Neuronal stem cell (in vitro differentiated cells): Measurements from ENCODE around the gene SIL1.

Experiments
- DNase-seq: peaks from one replicate; pipeline ENCODE4 v3.0.0-alpha.2; 2013; ENCODE audit warnings: low spot score
- H2AFZ ChIP-seq: one replicate; pipeline ENCODE4 v1.6.1; 2013; ENCODE audit warnings: mild to moderate bottlenecking, low read length, inconsistent platforms
- H2AK5ac ChIP-seq: 2 replicates; pipeline ENCODE4 v1.6.1; 2013; ENCODE audit warnings: low read depth, mild to moderate bottlenecking, inconsistent platforms, low read length, moderate library complexity, mixed read lengths
- H2BK120ac ChIP-seq: 2 replicates; pipeline ENCODE4 v1.6.1; 2013; ENCODE audit warnings: low read depth, mild to moderate bottlenecking, inconsistent platforms, low read length, moderate library complexity, mixed read lengths
- H2BK12ac ChIP-seq: one replicate; pipeline ENCODE4 v1.6.1; 2013; ENCODE audit warnings: low read length, inconsistent platforms
- H2BK15ac ChIP-seq: 2 replicates; pipeline ENCODE4 v1.6.1; 2013; ENCODE audit warnings: mild to moderate bottlenecking, low read length, inconsistent platforms, mixed read lengths
- H2BK5ac ChIP-seq: one replicate; pipeline ENCODE4 v1.6.1; 2013; ENCODE audit warnings: inconsistent platforms, mild to moderate bottlenecking, low read length, moderate library complexity
- H3K14ac ChIP-seq: one replicate; pipeline ENCODE4 v1.6.1; 2013; ENCODE audit warnings: low read length, inconsistent platforms
- H3K18ac ChIP-seq: 2 replicates; pipeline ENCODE4 v1.6.1; 2013; ENCODE audit warnings: low read length, inconsistent platforms
- H3K23ac ChIP-seq: 2 replicates; pipeline ENCODE4 v1.6.1; 2013; ENCODE audit warnings: low read depth, mild to moderate bottlenecking, mixed read lengths, low read length, inconsistent platforms; ENCODE audit not compliant: poor library complexity
- H3K27ac ChIP-seq: replicated peaks from 3 replicates; pipeline ENCODE4 v1.5.1; 2013; ENCODE audit warnings: low read length, inconsistent platforms
- H3K27me3 ChIP-seq, 3 experiments: 2 replicates each; pipeline ENCODE4 v1.6.1; 2013; ENCODE audit warnings: low read length in 3 of 3, mild to moderate bottlenecking in 2 of 3, inconsistent platforms in 1 of 3, low read depth in 1 of 3, mixed read lengths in 1 of 3, moderate library complexity in 1 of 3; ENCODE audit not compliant: control insufficient read depth in 3 of 3, insufficient read depth in 3 of 3
- H3K36me3 ChIP-seq, 2 donors: replicated peaks in 1 of 2; 2 replicates each; pipeline ENCODE4 v1.6.1; 2013; ENCODE audit warnings: low read length in 2 of 2; ENCODE audit not compliant: control insufficient read depth in 2 of 2, insufficient read depth in 2 of 2
- H3K4ac ChIP-seq: 2 replicates; pipeline ENCODE4 v1.6.1; 2013; ENCODE audit warnings: inconsistent platforms, mild to moderate bottlenecking, low read length, moderate library complexity
- H3K4me1 ChIP-seq, 2 donors: 1 replicate in 1 of 2; 2 replicates in 1 of 2; pipeline ENCODE4 v1.6.1; 2013; ENCODE audit warnings: low read length in 2 of 2, low read depth in 1 of 2; ENCODE audit not compliant: control insufficient read depth in 2 of 2, insufficient read depth in 1 of 2
- H3K4me2 ChIP-seq: one replicate; pipeline ENCODE4 v1.6.1; 2013; ENCODE audit warnings: mild to moderate bottlenecking, low read length, inconsistent platforms; ENCODE audit not compliant: insufficient read depth, poor library complexity, severe bottlenecking
- H3K4me3 ChIP-seq, 2 donors: 2 replicates each; pipeline ENCODE4 v1.5.1; 2013; ENCODE audit warnings: low read length in 2 of 2, mild to moderate bottlenecking in 2 of 2, inconsistent platforms in 1 of 2, moderate library complexity in 1 of 2
- H3K79me1 ChIP-seq: one replicate; pipeline ENCODE4 v1.6.1; 2013; ENCODE audit warnings: low read depth, mild to moderate bottlenecking, inconsistent platforms, low read length, moderate library complexity
- H3K9ac ChIP-seq: one replicate; pipeline ENCODE4 v1.6.1; 2013; ENCODE audit warnings: mild to moderate bottlenecking, low read depth, low read length, inconsistent platforms; ENCODE audit not compliant: poor library complexity
- H3K9me3 ChIP-seq, 2 donors: replicated peaks in 1 of 2; 2 replicates each; pipeline versions ENCODE3 to v1.6.1; 2013; ENCODE audit warnings: low read length in 2 of 2, mild to moderate bottlenecking in 2 of 2, inconsistent platforms in 1 of 2, low read depth in 1 of 2, mixed read lengths in 1 of 2, moderate library complexity in 1 of 2; ENCODE audit not compliant: control insufficient read depth in 2 of 2, insufficient read depth in 1 of 2
- H4K8ac ChIP-seq: one replicate; pipeline ENCODE4 v1.6.1; 2013; ENCODE audit warnings: low read depth, mild to moderate bottlenecking, inconsistent platforms, low read length, moderate library complexity
- H4K91ac ChIP-seq: one replicate; pipeline ENCODE4 v1.6.1; 2013; ENCODE audit warnings: low read length, low read depth, mild to moderate bottlenecking, inconsistent platforms; ENCODE audit not compliant: poor library complexity
- WGBS, 2 donors: extraction: QIAGEN DNeasy Blood & Tissue Kit; methylation state at CpG; one replicate each; pipeline ENCODE4 v1.1.7; 2013; ENCODE audit warnings: missing lambda C conversion rate in 2 of 2, mixed read lengths in 1 of 2; ENCODE audit not compliant: insufficient read length in 2 of 2, insufficient replicate concordance in 1 of 2; ENCODE audit errors: extremely low coverage in 2 of 2; 5-methylcytosine and 5-hydroxymethylcytosine counted together

Gene SIL1

GRCh38 chr5:138913773-138914172, 284.4 kb downstream of the SIL1 start:
- no peak overlapping the region for H3K14ac ChIP-seq
- no peak overlapping the region for H2BK120ac ChIP-seq
- H3K36me3 ChIP-seq, result peaks cover 4 to 82% of the 10 kb centered on the region in 2 donors
- no peak overlapping the region for H2BK5ac ChIP-seq
- H3K79me1 ChIP-seq, result no peaks in the 10 kb centered on the region
- no peak overlapping the region for H3K9ac ChIP-seq
- WGBS, 2 donors, result no CpG with 5 or more reads among the region's 3 CpGs
- no peak overlapping the region for H3K27ac ChIP-seq
- no peak overlapping the region for H2AK5ac ChIP-seq
- H3K27me3 ChIP-seq, result no peaks in the 10 kb centered on the region
- H3K23ac ChIP-seq, result no peak overlapping the region
- H4K8ac ChIP-seq, result no peak overlapping the region
- no peak for DNase-seq
- no peak overlapping the region for H2BK15ac ChIP-seq
- H3K18ac ChIP-seq, result no peak overlapping the region
- no peak overlapping the region for H3K4me3 ChIP-seq
- no peak overlapping the region for H3K4me2 ChIP-seq
- H2BK12ac ChIP-seq, result no peak overlapping the region
- no peak overlapping the region for H3K4ac ChIP-seq
- H2AFZ ChIP-seq, result no peak overlapping the region
- H4K91ac ChIP-seq, result no peak overlapping the region
- no peaks in the 10 kb centered on the region for H3K9me3 ChIP-seq
- peaks cover 0 to 2% of the 10 kb centered on the region in 2 donors for H3K4me1 ChIP-seq

DNA sequence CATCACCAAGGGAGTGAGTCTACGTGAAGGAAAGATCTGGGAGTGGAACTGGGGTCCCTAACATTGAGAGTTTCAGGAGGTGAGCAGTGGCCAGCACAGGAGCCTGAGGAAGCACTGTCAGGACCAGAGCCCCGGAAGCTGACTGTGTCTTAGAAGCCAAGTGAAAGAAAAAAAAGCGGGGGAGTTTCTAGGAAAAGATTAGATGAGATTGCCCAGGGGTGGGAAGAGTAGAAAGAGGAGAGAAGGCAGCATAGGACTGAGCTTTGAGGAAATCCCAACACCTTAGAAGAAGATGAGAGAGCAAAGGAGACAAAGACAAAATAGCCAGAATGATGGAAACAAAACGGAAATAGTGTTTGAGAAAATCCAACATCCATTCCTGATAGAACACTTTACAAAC, 286.1 kb downstream of the SIL1 start:
- no peak overlapping the region for H3K27ac ChIP-seq
- no peak for DNase-seq

DNA sequence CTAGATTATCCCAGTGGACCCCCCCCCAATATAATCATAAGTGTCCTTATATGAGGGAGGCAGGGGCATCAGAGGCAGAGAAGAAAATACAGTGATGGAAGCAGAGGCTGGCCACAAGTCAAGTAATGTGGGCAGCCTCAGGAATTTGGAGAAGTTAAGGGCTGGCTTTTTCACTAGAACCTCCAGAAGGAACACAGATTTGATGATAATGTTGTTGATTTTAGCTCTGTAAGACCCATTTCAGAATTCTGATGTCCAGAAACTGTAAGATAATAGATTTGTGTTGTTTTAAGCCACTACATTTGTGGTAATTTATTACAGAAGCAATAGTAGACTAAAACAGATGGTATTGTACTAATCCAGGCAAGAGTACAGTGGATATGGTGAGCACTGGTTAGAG, 286.7 kb downstream of the SIL1 start:
- H3K18ac ChIP-seq, result no peak overlapping the region
- H2BK5ac ChIP-seq, result no peak overlapping the region
- no peaks in the 10 kb centered on the region for H3K27me3 ChIP-seq
- no peaks in the 10 kb centered on the region for H3K4me1 ChIP-seq
- H3K4me2 ChIP-seq, result no peak overlapping the region
- H3K36me3 ChIP-seq, result peaks cover 5 to 81% of the 10 kb centered on the region in 2 donors
- H3K14ac ChIP-seq, result no peak overlapping the region
- H2BK15ac ChIP-seq, result no peak overlapping the region
- no peak overlapping the region for H3K4me3 ChIP-seq
- H3K79me1 ChIP-seq, result no peaks in the 10 kb centered on the region
- no peak overlapping the region for H3K4ac ChIP-seq
- H4K91ac ChIP-seq, result no peak overlapping the region
- no peak for DNase-seq
- no peaks in the 10 kb centered on the region for H3K9me3 ChIP-seq
- H2AFZ ChIP-seq, result no peak overlapping the region
- H2AK5ac ChIP-seq, result no peak overlapping the region
- H2BK120ac ChIP-seq, result no peak overlapping the region
- H3K23ac ChIP-seq, result no peak overlapping the region
- H3K27ac ChIP-seq, result no peak overlapping the region
- no peak overlapping the region for H3K9ac ChIP-seq
- H2BK12ac ChIP-seq, result no peak overlapping the region
- no peak overlapping the region for H4K8ac ChIP-seq

More for the DNA sequence above, 286.1 kb downstream of the SIL1 start:
- Histone ChIP-seq H3K9me3 (no peaks in the 10 kb centered on the region), H3K4me3 (no peak overlapping the region), H3K14ac (no peak overlapping the region), H4K91ac (no peak overlapping the region), H3K4ac (no peak overlapping the region), H2BK5ac (no peak overlapping the region), H3K79me1 (no peaks in the 10 kb centered on the region), H3K4me1 (no peaks in the 10 kb centered on the region), H2AK5ac (no peak overlapping the region), H2BK15ac (no peak overlapping the region), H3K27me3 (no peaks in the 10 kb centered on the region), H3K36me3 (peaks cover 3 to 79% of the 10 kb centered on the region in 2 donors), H2BK12ac (no peak overlapping the region), H4K8ac (no peak overlapping the region), H3K23ac (no peak overlapping the region), H3K9ac (no peak overlapping the region), H2BK120ac (no peak overlapping the region), H2AFZ (no peak overlapping the region), H3K4me2 (no peak overlapping the region), H3K18ac (no peak overlapping the region)
- WGBS, 2 donors, result no CpG with 5 or more reads among the region's 4 CpGs

DNA sequence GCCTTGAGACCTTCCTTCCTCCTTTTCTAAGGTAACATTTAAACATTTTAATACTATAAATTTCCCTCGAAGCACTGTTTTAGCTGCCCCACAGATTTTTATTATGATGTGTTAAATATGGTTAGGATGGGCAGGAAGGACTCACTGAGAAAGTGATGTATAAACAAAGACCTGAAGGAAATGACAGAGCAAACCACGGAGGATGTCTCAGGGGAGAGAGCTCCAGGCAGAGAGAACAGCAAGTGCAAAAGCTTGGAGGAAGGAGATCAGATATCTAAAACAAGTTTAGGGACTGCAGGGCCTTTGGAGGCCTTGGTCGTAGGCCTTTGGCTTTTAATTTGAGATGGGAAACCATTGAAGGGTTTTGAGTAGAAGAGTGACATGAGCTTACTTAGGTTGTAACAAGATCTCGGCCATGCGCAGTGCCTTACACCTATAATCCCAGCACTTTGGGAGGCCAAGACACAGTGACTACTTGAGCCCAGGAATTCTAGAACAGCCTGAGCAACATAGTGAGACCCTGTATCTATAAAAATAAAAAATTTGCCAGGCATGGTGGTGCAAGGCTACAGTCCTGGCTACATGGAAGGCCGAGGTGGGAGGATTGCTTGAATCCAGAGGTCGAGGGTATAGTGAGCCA, 287.5 kb downstream of the SIL1 start:
- Histone ChIP-seq H4K8ac (no peak overlapping the region), H2BK12ac (no peak overlapping the region), H3K79me1 (no peaks in the 10 kb centered on the region), H2AFZ (no peak overlapping the region), H3K18ac (no peak overlapping the region), H3K4me1 (no peaks in the 10 kb centered on the region), H3K9me3 (no peaks in the 10 kb centered on the region), H2AK5ac (no peak overlapping the region), H3K4me2 (no peak overlapping the region), H3K4ac (no peak overlapping the region), H2BK15ac (no peak overlapping the region), H3K27me3 (no peaks in the 10 kb centered on the region), H3K4me3 (no peak overlapping the region), H3K14ac (no peak overlapping the region), H2BK5ac (no peak overlapping the region), H4K91ac (no peak overlapping the region), H3K9ac (no peak overlapping the region), H3K36me3 (peaks cover 5 to 81% of the 10 kb centered on the region in 2 donors), H3K27ac (no peak overlapping the region), H3K23ac (no peak overlapping the region), H2BK120ac (no peak overlapping the region)
- no peak for DNase-seq
- no CpG with 5 or more reads among the region's 7 CpGs for WGBS, 2 donors
